Effector memory CD4-positive, alpha-beta T cell (primary cell): ENCODE results near the gene NCOR2.

Experiments used
- DNase-seq, 3 donors: peaks; one replicate each; pipeline ENCODE4 v3.0.0-alpha.2; 2020
- H3K27ac ChIP-seq: 2 replicates; pipeline ENCODE4 v1.7.0; 2013; ENCODE audit warnings: mild to moderate bottlenecking, low read length, moderate library complexity; ENCODE audit not compliant: insufficient read depth, poor library complexity, severe bottlenecking
- H3K27me3 ChIP-seq: replicated peaks from 2 replicates; pipeline ENCODE4 v1.7.0; 2013; ENCODE audit warnings: mild to moderate bottlenecking, low read length; ENCODE audit not compliant: insufficient read depth, control insufficient read depth, poor library complexity, severe bottlenecking
- H3K36me3 ChIP-seq: 2 replicates; pipeline ENCODE4 v1.7.0; 2013; ENCODE audit warnings: mild to moderate bottlenecking, low read length, moderate library complexity; ENCODE audit not compliant: control insufficient read depth, insufficient read depth
- H3K4me1 ChIP-seq: 2 replicates; pipeline ENCODE4 v1.7.0; 2013; ENCODE audit warnings: low read length, mild to moderate bottlenecking; ENCODE audit not compliant: control insufficient read depth, insufficient read depth, poor library complexity, severe bottlenecking
- H3K4me3 ChIP-seq: 2 replicates; pipeline ENCODE4 v1.7.0; 2013; ENCODE audit warnings: low read length, low read depth, mild to moderate bottlenecking; ENCODE audit not compliant: insufficient read depth, poor library complexity, severe bottlenecking
- H3K9me3 ChIP-seq: 2 replicates; pipeline ENCODE4 v1.7.0; 2013; ENCODE audit warnings: mild to moderate bottlenecking, low read length, moderate library complexity; ENCODE audit not compliant: control insufficient read depth

Gene NCOR2

GRCh38 chr12:124527861-124528561 is 39.4 kb downstream of the NCOR2 start:
- H3K27ac ChIP-seq, result no peak overlapping the region
- no peaks in the 10 kb centered on the region for H3K9me3 ChIP-seq
- H3K4me1 ChIP-seq, result no peaks in the 10 kb centered on the region
- H3K27me3 ChIP-seq, result no peaks in the 10 kb centered on the region
- DNase-seq, result no peak
- no peaks in the 10 kb centered on the region for H3K36me3 ChIP-seq
- H3K4me3 ChIP-seq, result no peak overlapping the region

- no peaks in the 10 kb centered on the region for H3K27me3 ChIP-seq
- H3K4me3 ChIP-seq, result no peak overlapping the region
- no peak overlapping the region for H3K27ac ChIP-seq
- no peaks in the 10 kb centered on the region for H3K9me3 ChIP-seq
- H3K4me1 ChIP-seq, result no peaks in the 10 kb centered on the region
- no peaks in the 10 kb centered on the region for H3K36me3 ChIP-seq
- DNase-seq, result no peak
These were observed 41.3 kb downstream of the NCOR2 start for GRCh38 chr12:124525927-124526692.

- no peaks in the 10 kb centered on the region for H3K36me3 ChIP-seq
- H3K27ac ChIP-seq, result no peak overlapping the region
- no peaks in the 10 kb centered on the region for H3K4me1 ChIP-seq
- no peaks in the 10 kb centered on the region for H3K9me3 ChIP-seq
- no peaks in the 10 kb centered on the region for H3K27me3 ChIP-seq
- DNase-seq, result no peak
- H3K4me3 ChIP-seq, result no peak overlapping the region
These were observed 42.0 kb downstream of the NCOR2 start for GRCh38 chr12:124525455-124525854.

- Histone ChIP-seq H3K27me3 (no peaks in the 10 kb centered on the region), H3K4me3 (no peak overlapping the region), H3K36me3 (no peaks in the 10 kb centered on the region), H3K4me1 (no peaks in the 10 kb centered on the region), H3K9me3 (no peaks in the 10 kb centered on the region), H3K27ac (no peak overlapping the region)
- DNase-seq, result no peak
These were observed 43.0 kb downstream of the NCOR2 start for GRCh38 chr12:124524231-124524925.

GRCh38 chr12:124523071-124523470 is 44.3 kb downstream of the NCOR2 start:
- Histone ChIP-seq H3K9me3 (no peaks in the 10 kb centered on the region), H3K27ac (no peak overlapping the region), H3K4me1 (no peaks in the 10 kb centered on the region), H3K36me3 (no peaks in the 10 kb centered on the region), H3K4me3 (no peak overlapping the region), H3K27me3 (no peaks in the 10 kb centered on the region)
- no peak for DNase-seq

GRCh38 chr12:124520907-124521306 is 46.5 kb downstream of the NCOR2 start:
- Histone ChIP-seq H3K36me3 (no peaks in the 10 kb centered on the region), H3K27me3 (no peaks in the 10 kb centered on the region), H3K4me1 (no peaks in the 10 kb centered on the region), H3K27ac (no peak overlapping the region), H3K9me3 (no peaks in the 10 kb centered on the region), H3K4me3 (no peak overlapping the region)
- no peak for DNase-seq

- no peak for DNase-seq
- Histone ChIP-seq H3K36me3 (no peaks in the 10 kb centered on the region), H3K9me3 (no peaks in the 10 kb centered on the region), H3K27ac (no peak overlapping the region), H3K4me1 (no peaks in the 10 kb centered on the region), H3K4me3 (no peak overlapping the region), H3K27me3 (no peaks in the 10 kb centered on the region)
These were observed 47.1 kb downstream of the NCOR2 start for GRCh38 chr12:124520265-124520701.

- Histone ChIP-seq H3K27ac (no peak overlapping the region), H3K9me3 (no peaks in the 10 kb centered on the region), H3K27me3 (no peaks in the 10 kb centered on the region), H3K4me3 (no peak overlapping the region), H3K4me1 (no peaks in the 10 kb centered on the region), H3K36me3 (no peaks in the 10 kb centered on the region)
- no peak for DNase-seq
These were observed 47.7 kb downstream of the NCOR2 start for GRCh38 chr12:124519746-124520145.

- H3K9me3 ChIP-seq, result no peaks in the 10 kb centered on the region
- no peak for DNase-seq
- no peaks in the 10 kb centered on the region for H3K36me3 ChIP-seq
- H3K4me1 ChIP-seq, result no peaks in the 10 kb centered on the region
- no peak overlapping the region for H3K4me3 ChIP-seq
- H3K27me3 ChIP-seq, result no peaks in the 10 kb centered on the region
- H3K27ac ChIP-seq, result no peak overlapping the region
These were observed 49.1 kb downstream of the NCOR2 start for GRCh38 chr12:124518051-124518932.
